Suppressor macrophage (primary cell): ENCODE data around the gene RPS6KC1.
"Not testable (repeated sequence)": the region's sequence is repeated elsewhere in the genome, so short reads cannot be mapped to it uniquely, and the experiment has no call there.

ENCODE experiments used
- DNase-seq, 4 experiments: peaks; one replicate each; pipeline ENCODE4 v3.0.0-alpha.2; 2020 to 2022

RPS6KC1 gene

GRCh38 chr1:213287987-213288386 lies 236.9 kb downstream of the RPS6KC1 start:
- DNase-seq = no peak

- DNase-seq = peak; percentile 43 to 74 (median 68)
These were observed 240.5 kb downstream of the RPS6KC1 start for GRCh38 chr1:213291526-213291925.

DNA sequence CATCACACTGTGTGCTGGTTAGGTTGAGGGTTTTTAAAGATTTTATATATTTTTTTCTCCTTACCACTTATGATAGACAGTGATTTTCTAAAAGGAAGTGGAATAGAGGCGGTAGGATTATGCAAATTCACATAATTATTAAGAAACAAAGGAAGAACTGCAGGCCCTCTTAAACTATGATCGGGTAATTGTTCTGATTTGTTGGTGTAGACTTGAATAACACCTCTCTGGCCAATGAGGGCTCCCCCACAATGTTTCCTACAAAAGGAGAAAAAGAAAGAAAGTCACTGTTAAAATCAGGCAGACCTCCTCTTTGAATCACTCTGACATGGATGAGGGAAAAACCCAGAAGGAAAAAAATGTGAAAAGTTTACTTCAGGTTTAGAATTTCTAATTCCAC lies 241.6 kb downstream of the RPS6KC1 start:
- DNase-seq = peak in 2 of 4 experiments; percentile 3 to 30

DNA sequence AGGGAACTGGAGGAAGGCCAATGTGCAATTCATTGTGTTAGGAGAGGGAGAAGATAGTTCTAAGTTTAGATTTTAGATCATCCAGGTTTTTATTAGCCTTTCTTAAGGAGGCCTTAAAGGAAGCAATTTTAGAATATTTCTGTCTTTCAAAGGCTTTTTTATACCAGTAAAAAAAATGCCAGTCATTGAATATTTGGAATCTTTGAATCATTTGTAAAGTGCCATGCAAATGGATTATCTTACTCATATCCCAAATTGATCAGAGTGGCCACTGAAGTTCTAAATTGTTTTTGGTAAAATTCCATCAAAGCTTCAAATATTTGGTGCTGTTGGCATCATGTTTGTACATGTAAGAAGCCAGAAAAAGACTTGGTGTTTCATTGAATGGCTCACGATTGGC lies 244.8 kb downstream of the RPS6KC1 start:
- DNase-seq = peak in 2 of 4 experiments; percentile 44 to 46

DNA sequence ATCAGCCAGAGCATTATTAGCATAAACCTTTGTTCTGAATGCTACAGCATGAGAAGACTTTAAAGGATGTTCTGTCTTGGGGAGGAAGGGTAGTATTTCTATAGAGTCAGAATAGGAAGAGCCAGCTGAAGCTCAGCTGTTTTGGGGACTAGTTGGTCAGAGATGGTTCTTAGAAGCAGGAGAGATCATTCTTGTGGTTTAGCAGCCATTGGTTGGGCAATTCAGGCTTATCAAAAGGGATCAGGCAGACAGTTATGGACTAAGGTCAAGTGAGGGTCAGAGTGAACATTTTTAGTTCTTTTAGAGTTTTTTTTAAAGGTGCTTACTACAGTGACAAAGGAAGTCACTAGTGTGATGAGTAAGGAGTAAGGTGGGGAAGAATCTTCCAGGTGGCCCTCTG lies 245.5 kb downstream of the RPS6KC1 start:
- no peak for DNase-seq

- DNase-seq = no peak
These were observed 246.0 kb downstream of the RPS6KC1 start for GRCh38 chr1:213297021-213297420.

- DNase-seq = no peak
These were observed 249.4 kb downstream of the RPS6KC1 start for GRCh38 chr1:213300433-213300832.

- not testable (repeated sequence) for DNase-seq
These were observed 250.5 kb downstream of the RPS6KC1 start for GRCh38 chr1:213301524-213301923.

- no peak for DNase-seq
These were observed 252.2 kb downstream of the RPS6KC1 start for GRCh38 chr1:213303286-213303685.

- no peak for DNase-seq
These were observed 264.5 kb downstream of the RPS6KC1 start for GRCh38 chr1:213315571-213315970.

GRCh38 chr1:213318458-213318857 lies 267.4 kb downstream of the RPS6KC1 start:
- DNase-seq = not testable (repeated sequence)

- DNase-seq = no peak
These were observed 269.3 kb downstream of the RPS6KC1 start for GRCh38 chr1:213320191-213320870.
